Germinal center (tissue), 1 donor: ENCODE results near the gene LTBP1.
A peak's percentile ranks its signal among the peaks of the same experiment; 100 is the strongest.
"Not testable (repeated sequence)": the region's sequence is repeated elsewhere in the genome, so short reads cannot be mapped to it uniquely, and the experiment has no call there.

Experiments used
- DNase-seq: peaks from one replicate; pipeline ENCODE4 v3.0.0; 2012; ENCODE audit warnings: mixed read lengths, low spot score

The LTBP1 gene

GRCh38 chr2:33351781-33352180, 405.0 kb downstream of the LTBP1 start:
- no peak for DNase-seq

- no peak for DNase-seq
Observed at GRCh38 chr2:33354981-33355380, 408.2 kb downstream of the LTBP1 start.

- DNase-seq, result no peak
Observed at GRCh38 chr2:33358878-33359277, 412.1 kb downstream of the LTBP1 start.

- no peak for DNase-seq
Observed at GRCh38 chr2:33363325-33364298, 416.9 kb downstream of the LTBP1 start.

GRCh38 chr2:33365264-33365970, 418.7 kb downstream of the LTBP1 start:
- DNase-seq, result no peak

- DNase-seq, result no peak
Observed at GRCh38 chr2:33366473-33366872, 419.7 kb downstream of the LTBP1 start.

- not testable (repeated sequence) for DNase-seq
Observed at GRCh38 chr2:33368524-33368923, 421.8 kb downstream of the LTBP1 start.

- no peak for DNase-seq
Observed at GRCh38 chr2:33369191-33369590, 422.4 kb downstream of the LTBP1 start.

GRCh38 chr2:33370636-33371265, 424.0 kb downstream of the LTBP1 start:
- DNase-seq, result no peak

- DNase-seq, result no peak
Observed at GRCh38 chr2:33371304-33372090, 424.7 kb downstream of the LTBP1 start.

GRCh38 chr2:33372940-33373553, 426.3 kb downstream of the LTBP1 start:
- peak; percentile 65 for DNase-seq

- DNase-seq, result no peak
Observed at GRCh38 chr2:33373986-33374385, 427.2 kb downstream of the LTBP1 start.

- DNase-seq, result no peak
Observed at GRCh38 chr2:33375054-33375453, 428.3 kb downstream of the LTBP1 start.

GRCh38 chr2:33377048-33377447, 430.3 kb downstream of the LTBP1 start:
- no peak for DNase-seq

GRCh38 chr2:33378556-33379210, 431.9 kb downstream of the LTBP1 start:
- DNase-seq, result no peak

GRCh38 chr2:33380001-33380609, 433.4 kb downstream of the LTBP1 start:
- DNase-seq, result no peak

GRCh38 chr2:33380719-33381118, 434.0 kb downstream of the LTBP1 start:
- no peak for DNase-seq

GRCh38 chr2:33381301-33381858, 434.6 kb downstream of the LTBP1 start:
- DNase-seq, result no peak

- DNase-seq, result no peak
Observed at GRCh38 chr2:33383855-33384598, 437.3 kb downstream of the LTBP1 start.
